T-helper 17 cell (primary cell): ENCODE results near the gene MBD1. TPM values are rescaled to one million over a fixed set of nuclear protein-coding genes. Genes with fewer than 3 reads are reported as not detected.
A peak's percentile ranks its signal among the peaks of the same experiment; 100 is the strongest.
"Not testable (repeated sequence)": the region's sequence is repeated elsewhere in the genome, so short reads cannot be mapped to it uniquely, and the experiment has no call there.

Experiments
- ATAC-seq: fragments of 150-1000 bp; cut with Tn5 transposase; 2 replicates; pipeline ENCODE4 v1.10.0; 2021; ENCODE audit warnings: mild to moderate bottlenecking, moderate library complexity
- DNase-seq, 3 donors: peaks; one replicate each; pipeline versions ENCODE4 v3.0.0 to v3.0.0-alpha.2; 2020 to 2021
- H3K9me3 ChIP-seq: one replicate; pipeline ENCODE4 v1.7.0; 2013; ENCODE audit warnings: low read length, mild to moderate bottlenecking; ENCODE audit not compliant: control insufficient read depth, poor library complexity, severe bottlenecking
- H3K27ac Mint-ChIP-seq: one replicate; pipeline ENCODE4 v1.8.0; 2022; ENCODE audit warnings: mild to moderate bottlenecking, moderate library complexity, mixed read lengths
- H3K27me3 Mint-ChIP-seq: one replicate; pipeline ENCODE4 v1.8.0; 2022; ENCODE audit warnings: mixed read lengths
- H3K36me3 Mint-ChIP-seq: one replicate; pipeline ENCODE4 v1.8.0; 2022; ENCODE audit warnings: low read depth, mixed read lengths
- H3K4me1 Mint-ChIP-seq: one replicate; pipeline ENCODE4 v1.8.0; 2022; ENCODE audit warnings: mild to moderate bottlenecking, mixed read lengths
- H3K4me3 Mint-ChIP-seq: one replicate; pipeline ENCODE4 v1.8.0; 2022; ENCODE audit warnings: mild to moderate bottlenecking, moderate library complexity, mixed read lengths
- total RNA-seq, 4 donors: library from RNA in 2 of 4; stranded (reverse) in 2 of 4; gene quantifications; one replicate each; pipeline ENCODE4 v1.2.3 and lab custom pipeline; 2022 to 2026

The MBD1 gene
- total RNA-seq, 2 donors from 2014 or later: 88.9 to 89.1 TPM

DNA sequence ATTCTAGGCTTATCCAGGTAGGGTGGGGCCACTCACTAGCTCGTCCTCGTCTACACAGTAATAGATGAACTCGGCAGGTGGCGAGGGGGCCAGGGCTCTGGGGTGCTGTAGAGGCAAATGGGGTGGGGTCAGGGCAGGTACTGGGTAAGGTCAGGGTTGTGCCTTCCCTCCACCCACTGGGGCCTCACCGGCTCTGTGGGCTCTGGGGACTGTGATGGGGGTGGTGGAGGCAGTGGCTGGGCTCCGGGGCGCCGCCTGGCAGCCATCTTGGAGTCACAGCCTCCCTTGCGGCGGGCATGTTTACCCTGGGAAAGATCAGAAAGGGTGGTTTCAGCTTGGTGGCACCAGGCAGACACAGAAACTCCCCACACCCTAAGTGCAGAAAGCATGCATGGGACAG is 6.4 kb downstream of the MBD1 start:
- ATAC-seq (no peak), DNase-seq (no peak)
- Mint-ChIP-seq H3K36me3 (peaks cover 19% of the 10 kb centered on the region), H3K27ac (no peak overlapping the region), H3K27me3 (no peaks in the 10 kb centered on the region), H3K4me1 (peaks cover 18% of the 10 kb centered on the region), H3K4me3 (peak overlapping the region; percentile 72)
- H3K9me3 ChIP-seq: no peaks in the 10 kb centered on the region

- Mint-ChIP-seq H3K27me3 (no peaks in the 10 kb centered on the region), H3K36me3 (peaks cover 19% of the 10 kb centered on the region), H3K27ac (no peak overlapping the region), H3K4me1 (peaks cover 13% of the 10 kb centered on the region), H3K4me3 (no peak overlapping the region)
- H3K9me3 ChIP-seq: no peaks in the 10 kb centered on the region
- DNase-seq (no peak), ATAC-seq (no peak)
These were observed 7.3 kb downstream of the MBD1 start for GRCh38 chr18:50274044-50274442.

- no peaks in the 10 kb centered on the region for H3K27me3 Mint-ChIP-seq
- no peak overlapping the region for H3K27ac Mint-ChIP-seq
- H3K9me3 ChIP-seq: no peaks in the 10 kb centered on the region
- ATAC-seq: no peak
- no peak for DNase-seq
- peaks cover 15% of the 10 kb centered on the region for H3K4me1 Mint-ChIP-seq
- peaks cover 19% of the 10 kb centered on the region for H3K36me3 Mint-ChIP-seq
- H3K4me3 Mint-ChIP-seq: no peak overlapping the region
These were observed 7.9 kb downstream of the MBD1 start for GRCh38 chr18:50273203-50274043.

GRCh38 chr18:50272568-50272967 is 8.8 kb downstream of the MBD1 start:
- H3K27ac Mint-ChIP-seq: no peak overlapping the region

DNA sequence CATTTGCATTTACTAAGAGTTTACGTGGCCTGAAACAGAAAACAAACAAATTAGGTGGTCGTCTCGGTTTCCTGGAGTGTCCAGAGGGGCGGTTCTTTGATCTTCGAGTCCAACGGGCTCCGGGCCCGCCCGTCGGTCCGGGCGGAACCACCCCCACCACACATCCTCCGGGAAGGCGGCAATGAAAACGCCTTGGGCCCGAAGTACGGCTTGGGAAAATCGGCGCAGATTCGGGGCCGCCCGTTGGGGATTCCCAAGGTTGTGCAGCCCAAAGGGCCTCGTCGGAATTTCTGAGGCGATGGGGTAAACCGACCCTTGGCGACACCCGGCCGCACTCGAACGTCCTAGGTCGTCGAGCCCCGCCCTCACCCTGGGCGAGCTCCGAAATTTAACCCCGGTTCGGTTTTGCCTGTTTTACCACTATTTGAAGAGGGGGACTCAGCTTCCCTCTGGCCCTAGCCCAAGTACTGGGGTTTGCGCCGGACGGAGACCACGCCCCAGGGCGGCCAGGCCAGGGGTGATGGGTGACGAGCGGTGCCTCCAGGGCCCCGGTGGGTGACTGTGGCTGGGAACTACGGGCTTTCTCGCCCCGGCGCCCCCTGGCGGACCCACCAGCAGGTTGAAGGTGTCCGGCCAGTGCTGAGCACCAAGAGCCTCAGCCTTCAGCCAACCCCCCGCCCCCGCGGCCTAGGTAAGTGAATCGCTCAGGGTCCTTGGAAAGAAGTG is 13.1 kb downstream of the MBD1 start:
- Mint-ChIP-seq H3K4me1 (peaks cover 20% of the 10 kb centered on the region), H3K27me3 (no peaks in the 10 kb centered on the region), H3K36me3 (peaks cover 4% of the 10 kb centered on the region), H3K27ac (peak overlapping the region; percentile 74), H3K4me3 (peak overlapping the region; percentile 92)
- H3K9me3 ChIP-seq: no peaks in the 10 kb centered on the region
- DNase-seq: peak; percentile 63 to 69 (median 68)
- ATAC-seq: peak; percentile 82

More at GRCh38 chr18:50272568-50272967, 8.8 kb downstream of the MBD1 start:
- Mint-ChIP-seq H3K27me3 (no peaks in the 10 kb centered on the region), H3K4me1 (peaks cover 17% of the 10 kb centered on the region), H3K4me3 (no peak overlapping the region), H3K36me3 (peaks cover 19% of the 10 kb centered on the region)
- ATAC-seq: no peak
- H3K9me3 ChIP-seq: no peaks in the 10 kb centered on the region
- DNase-seq: no peak

- DNase-seq (peak; percentile 42 to 72 (median 66)), ATAC-seq (peak; percentile 80)
- H3K9me3 ChIP-seq: no peaks in the 10 kb centered on the region
- peaks cover 2% of the 10 kb centered on the region for H3K36me3 Mint-ChIP-seq
- peak within 1 kb of the TSS; percentile 90 for H3K27ac Mint-ChIP-seq
- H3K4me1 Mint-ChIP-seq: peaks cover 20% of the 10 kb centered on the region
- H3K4me3 Mint-ChIP-seq: peak within 1 kb of the TSS; percentile 92
- no peaks in the 10 kb centered on the region for H3K27me3 Mint-ChIP-seq
These were observed 15.0 kb downstream of the MBD1 start, which contains the start of gene CFAP53 for GRCh38 chr18:50266248-50266704. Gene CFAP53 (minus strand): TSS chr18:50266495. CDS start chr18:50266404, 91 bp downstream.

DNA sequence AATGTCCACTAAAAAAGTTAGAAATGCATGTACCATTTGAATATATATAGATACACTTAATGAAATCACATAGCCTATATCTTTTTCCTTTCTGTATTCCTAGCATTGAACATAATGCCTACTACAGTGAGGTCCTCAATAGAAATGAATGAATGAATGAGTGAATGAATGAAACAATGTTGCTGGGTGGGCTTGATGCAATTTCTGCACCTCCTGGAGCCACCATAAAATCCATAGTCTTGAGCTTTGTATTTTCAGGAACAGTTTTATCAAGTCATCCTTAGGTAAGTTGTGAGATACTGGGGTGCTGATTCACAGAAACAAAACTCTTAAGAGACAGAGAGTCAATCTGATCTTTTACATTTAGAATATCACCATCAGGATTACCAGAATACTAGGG is 18.3 kb downstream of the MBD1 start:
- Mint-ChIP-seq H3K36me3 (no peaks in the 10 kb centered on the region), H3K27ac (no peak overlapping the region), H3K4me1 (peaks cover 15% of the 10 kb centered on the region), H3K4me3 (no peak overlapping the region), H3K27me3 (no peaks in the 10 kb centered on the region)
- no peak for DNase-seq
- ATAC-seq: no peak
- H3K9me3 ChIP-seq: no peaks in the 10 kb centered on the region

- H3K36me3 Mint-ChIP-seq: no peaks in the 10 kb centered on the region
These were observed 30.4 kb downstream of the MBD1 start for GRCh38 chr18:50250935-50251334.

DNA sequence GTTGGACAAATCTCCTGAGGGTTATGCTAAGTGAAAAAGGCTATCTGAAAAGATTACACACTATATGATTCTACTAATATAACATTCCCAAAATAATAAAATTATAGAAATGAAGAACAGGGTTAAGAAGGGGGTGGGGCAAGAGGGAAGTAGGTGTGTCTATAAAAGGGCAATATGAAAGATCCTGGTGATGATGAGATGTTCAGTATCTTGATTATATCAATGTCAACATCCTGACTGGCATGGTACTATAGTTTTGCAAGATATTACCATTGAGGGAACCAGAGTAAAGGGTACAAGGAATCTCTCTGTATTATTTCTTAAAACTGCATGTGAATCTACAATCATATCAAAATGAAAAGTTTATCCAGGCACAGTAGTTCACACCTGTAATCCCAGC is 31.7 kb downstream of the MBD1 start:
- no peaks in the 10 kb centered on the region for H3K9me3 ChIP-seq
- H3K27me3 Mint-ChIP-seq: peaks cover 7% of the 10 kb centered on the region
- ATAC-seq (no peak), DNase-seq (no peak)
- no peak overlapping the region for H3K27ac Mint-ChIP-seq
- no peak overlapping the region for H3K4me3 Mint-ChIP-seq
- H3K36me3 Mint-ChIP-seq: no peaks in the 10 kb centered on the region
- H3K4me1 Mint-ChIP-seq: peaks cover 10% of the 10 kb centered on the region

More at GRCh38 chr18:50250935-50251334, 30.4 kb downstream of the MBD1 start:
- ATAC-seq (no peak), DNase-seq (no peak)
- no peaks in the 10 kb centered on the region for H3K9me3 ChIP-seq
- Mint-ChIP-seq H3K27me3 (peaks cover 7% of the 10 kb centered on the region), H3K27ac (no peak overlapping the region), H3K4me3 (no peak overlapping the region), H3K4me1 (peaks cover 10% of the 10 kb centered on the region)

DNA sequence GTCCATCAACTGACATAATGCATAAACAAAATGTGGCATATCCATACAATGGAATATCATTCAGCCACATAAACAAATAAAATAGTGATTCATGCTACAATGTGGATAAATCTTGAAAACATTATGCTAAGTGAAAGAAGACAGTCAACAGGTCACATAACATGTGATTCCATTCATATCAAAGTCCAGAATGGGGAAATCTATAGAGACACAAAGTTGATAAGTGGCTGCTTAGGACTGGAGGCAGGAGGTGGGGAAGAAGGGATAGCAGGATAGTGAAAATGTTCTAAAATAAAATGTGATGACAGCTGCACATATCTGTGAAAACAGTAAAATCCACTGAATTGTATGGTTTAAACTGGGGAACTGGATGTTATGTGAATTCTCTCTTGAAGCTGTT is 33.8 kb downstream of the MBD1 start:
- Mint-ChIP-seq H3K4me1 (peaks cover 10% of the 10 kb centered on the region), H3K27ac (no peak overlapping the region), H3K36me3 (no peaks in the 10 kb centered on the region), H3K4me3 (no peak overlapping the region), H3K27me3 (peaks cover 7% of the 10 kb centered on the region)
- no peak for ATAC-seq
- DNase-seq: no peak
- no peaks in the 10 kb centered on the region for H3K9me3 ChIP-seq

GRCh38 chr18:50241768-50242167 is 39.6 kb downstream of the MBD1 start:
- DNase-seq: not testable (repeated sequence)

DNA sequence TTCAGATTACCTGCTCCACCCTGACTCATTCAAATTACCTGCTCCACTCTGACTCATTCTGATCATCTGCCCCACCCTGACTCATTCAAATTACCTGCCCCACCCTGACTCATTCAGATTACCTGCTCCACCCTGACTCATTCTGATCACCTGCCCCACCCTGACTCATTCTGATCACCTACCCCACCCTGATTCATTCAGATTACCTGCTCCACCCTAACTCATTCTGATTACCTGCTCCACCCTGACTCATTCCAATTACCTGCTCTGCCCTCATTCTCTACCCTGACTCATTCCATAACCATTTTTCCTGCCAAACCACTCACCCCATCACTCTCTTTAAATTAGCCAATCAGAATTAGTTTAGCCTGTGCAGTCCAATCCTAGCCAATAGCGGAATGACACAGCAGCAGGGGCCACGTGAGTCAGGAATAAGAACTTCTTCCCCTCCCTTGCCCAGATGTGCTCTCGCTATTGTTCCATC is 41.2 kb downstream of the MBD1 start:
- ATAC-seq (no peak), DNase-seq (no peak)

More at GRCh38 chr18:50241768-50242167, 39.6 kb downstream of the MBD1 start:
- H3K4me1 Mint-ChIP-seq, ATAC-seq, H3K9me3 ChIP-seq, H3K4me3 Mint-ChIP-seq, H3K27me3 Mint-ChIP-seq, H3K27ac Mint-ChIP-seq, H3K36me3 Mint-ChIP-seq: not testable (repeated sequence)

GRCh38 chr18:50232419-50232818 is 48.9 kb downstream of the MBD1 start:
- no peaks in the 10 kb centered on the region for H3K9me3 ChIP-seq
- H3K4me3 Mint-ChIP-seq: no peak overlapping the region
- peaks cover 4% of the 10 kb centered on the region for H3K4me1 Mint-ChIP-seq
- H3K27ac Mint-ChIP-seq: no peak overlapping the region
- no peak for DNase-seq
- peaks cover 3% of the 10 kb centered on the region for H3K36me3 Mint-ChIP-seq
- no peak for ATAC-seq
- H3K27me3 Mint-ChIP-seq: peaks cover 46% of the 10 kb centered on the region

More for the DNA sequence above, 41.2 kb downstream of the MBD1 start:
- no peaks in the 10 kb centered on the region for H3K4me1 Mint-ChIP-seq
- peaks cover under 1% of the 10 kb centered on the region for H3K27me3 Mint-ChIP-seq
- H3K9me3 ChIP-seq: no peaks in the 10 kb centered on the region
- H3K27ac Mint-ChIP-seq: no peak overlapping the region
- no peaks in the 10 kb centered on the region for H3K36me3 Mint-ChIP-seq
- no peak overlapping the region for H3K4me3 Mint-ChIP-seq
